Ovary (tissue), 9 donors: ENCODE results near the gene STOML2. TPM values are rescaled to one million over a fixed set of nuclear protein-coding genes. Genes with fewer than 3 reads are reported as not detected.
A peak's percentile ranks its signal among the peaks of the same experiment; 100 is the strongest.

Experiments used
- DNase-seq, 5 donors: peaks; one replicate each; pipeline ENCODE4 v3.0.0-alpha.2; 2019 to 2020
- H3K27ac ChIP-seq, 2 donors: fragments of 200-600 bp; one replicate each; pipeline versions ENCODE4 v1.5.1 to v1.8.0; 2019 to 2022
- H3K27me3 ChIP-seq: fragments of 200-600 bp; one replicate; pipeline ENCODE4 v1.8.0; 2022
- H3K36me3 ChIP-seq: fragments of 200-600 bp; sonication (generic); one replicate; pipeline ENCODE4 v1.5.1; 2019
- H3K4me1 ChIP-seq: one replicate; pipeline ENCODE4 v1.8.1; 2013; ENCODE audit warnings: mild to moderate bottlenecking, moderate library complexity; ENCODE audit not compliant: insufficient read depth
- H3K4me3 ChIP-seq: fragments of 200-600 bp; sonication (generic); one replicate; pipeline ENCODE4 v1.5.1; 2017
- H3K9me3 ChIP-seq, 2 donors: fragments of 200-600 bp in 1 of 2; sonication (generic) in 1 of 2; one replicate each; pipeline versions ENCODE4 v1.5.1 to v1.8.1; 2013 to 2019; ENCODE audit warnings: mild to moderate bottlenecking in 1 of 2, moderate library complexity in 1 of 2
- EP300 ChIP-seq: sonication (generic); formaldehyde crosslinking; IDR thresholded peaks from one replicate; pipeline ENCODE4 v1.6.1; 2017; ENCODE audit warnings: antibody characterized with exemption
- POLR2A ChIP-seq: fragments of 450-650 bp; IDR thresholded peaks from one replicate; pipeline ENCODE4 v1.6.1; 2017; ENCODE audit warnings: antibody characterized with exemption, mild to moderate bottlenecking, moderate library complexity
- WGBS, 3 donors: extraction: QIAGEN DNeasy Blood & Tissue Kit in 1 of 3; methylation state at CpG; one replicate each; pipeline versions ENCODE4 v1.1.5 to v1.1.7; 2013 to 2017; 5-methylcytosine and 5-hydroxymethylcytosine counted together
- intact Hi-C, 4 donors: fragments of 100-400 bp; cut with DNase I; formaldehyde crosslinking; loops; one replicate each; pipeline versions ENCODE4 v1.11.0 to v1.15.1; 2022 to 2023
- polyA plus RNA-seq, 2 donors: library from polyadenylated mRNA; stranded (reverse); fragments of 200-250 nt in 1 of 2; fragments of 350-450 nt in 1 of 2; fragmentation: Illumina TruSeq in 1 of 2; extraction: RNeasy Lipid Tissue Mini Kit (QIAGEN cat#74804) in 1 of 2; gene quantifications; one replicate each; pipeline ENCODE4 v1.2.3, GENCODE V29; 2013 to 2014
- total RNA-seq, 7 donors: library from RNA; depleted of rRNA in 2 of 7; stranded (reverse); fragments of >200 nt in 2 of 7; fragmentation: NEBNext Ultra II Directional in 3 of 7; extraction: Animal tissue kit (Norgen Biotek cat#: 25700) in 3 of 7; gene quantifications; one replicate each; pipeline versions ENCODE4 v1.1.0 to v1.2.4, GENCODE V29; 2016 to 2023
- TF ChIP-seq, protein P1 (sequence below), 3 donors: fragments of 450-650 bp in 2 of 3; fragments of 200-600 bp in 1 of 3; IDR thresholded peaks; one replicate each; pipeline versions ENCODE4 v1.5.1 to v1.8.0; 2016 to 2022; ENCODE audit warnings: antibody characterized with exemption in 3 of 3, mild to moderate bottlenecking in 1 of 3
- donor health status: DM: no; HTN: no; CAD: no; lungs with moderate emphysema.
- donor health status: DM: no; HTN: no; CAD: no.
- donor health status: Bipolar disorder and iron deficiency.
- donor health status: DM: yes; HTN: yes; CAD: no.
- donor health status: DM: no; HTN: no; CAD: no.
- donor health status: DM: yes; HTN: yes; CAD: no.

Gene STOML2
- total and polyA plus RNA-seq, 9 donors: 70.1 to 97.7 (median 82.0) TPM

DNA sequence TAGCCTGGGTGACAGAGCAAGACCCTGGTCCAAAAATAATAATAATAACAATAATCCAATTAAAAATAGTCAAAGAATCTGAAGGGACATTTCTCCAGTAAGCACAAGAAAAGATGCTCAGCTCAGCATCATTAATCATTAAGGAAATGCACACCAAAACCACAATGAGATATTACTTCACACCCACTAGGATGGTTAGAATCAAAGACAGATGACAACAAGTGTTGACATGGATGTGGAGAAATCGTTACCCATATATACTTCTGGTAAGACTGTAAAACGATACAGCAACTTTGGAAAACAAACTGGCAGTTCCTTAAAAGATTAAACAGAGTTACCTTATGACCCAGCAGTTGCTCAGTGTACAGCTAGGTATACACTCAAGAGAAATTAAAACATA, 17.9 kb downstream of the STOML2 start:
- TF ChIP-seq, protein P1, sequence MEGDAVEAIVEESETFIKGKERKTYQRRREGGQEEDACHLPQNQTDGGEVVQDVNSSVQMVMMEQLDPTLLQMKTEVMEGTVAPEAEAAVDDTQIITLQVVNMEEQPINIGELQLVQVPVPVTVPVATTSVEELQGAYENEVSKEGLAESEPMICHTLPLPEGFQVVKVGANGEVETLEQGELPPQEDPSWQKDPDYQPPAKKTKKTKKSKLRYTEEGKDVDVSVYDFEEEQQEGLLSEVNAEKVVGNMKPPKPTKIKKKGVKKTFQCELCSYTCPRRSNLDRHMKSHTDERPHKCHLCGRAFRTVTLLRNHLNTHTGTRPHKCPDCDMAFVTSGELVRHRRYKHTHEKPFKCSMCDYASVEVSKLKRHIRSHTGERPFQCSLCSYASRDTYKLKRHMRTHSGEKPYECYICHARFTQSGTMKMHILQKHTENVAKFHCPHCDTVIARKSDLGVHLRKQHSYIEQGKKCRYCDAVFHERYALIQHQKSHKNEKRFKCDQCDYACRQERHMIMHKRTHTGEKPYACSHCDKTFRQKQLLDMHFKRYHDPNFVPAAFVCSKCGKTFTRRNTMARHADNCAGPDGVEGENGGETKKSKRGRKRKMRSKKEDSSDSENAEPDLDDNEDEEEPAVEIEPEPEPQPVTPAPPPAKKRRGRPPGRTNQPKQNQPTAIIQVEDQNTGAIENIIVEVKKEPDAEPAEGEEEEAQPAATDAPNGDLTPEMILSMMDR (IDR thresholded peaks at IDR 0.05): no peak
- TF ChIP-seq POLR2A (no peak), EP300 (no peak)
- Histone ChIP-seq H3K27ac (no peak overlapping the region), H3K4me1 (peaks cover 1% of the 10 kb centered on the region), H3K9me3 (no peaks in the 10 kb centered on the region), H3K4me3 (no peak overlapping the region), H3K27me3 (no peaks in the 10 kb centered on the region), H3K36me3 (no peaks in the 10 kb centered on the region)
- intact Hi-C loops: no loop called here
- WGBS, 3 donors: 88 to 94% (median 92%) methylated on average over 2 of the region's 2 CpGs
- DNase-seq: no peak

DNA sequence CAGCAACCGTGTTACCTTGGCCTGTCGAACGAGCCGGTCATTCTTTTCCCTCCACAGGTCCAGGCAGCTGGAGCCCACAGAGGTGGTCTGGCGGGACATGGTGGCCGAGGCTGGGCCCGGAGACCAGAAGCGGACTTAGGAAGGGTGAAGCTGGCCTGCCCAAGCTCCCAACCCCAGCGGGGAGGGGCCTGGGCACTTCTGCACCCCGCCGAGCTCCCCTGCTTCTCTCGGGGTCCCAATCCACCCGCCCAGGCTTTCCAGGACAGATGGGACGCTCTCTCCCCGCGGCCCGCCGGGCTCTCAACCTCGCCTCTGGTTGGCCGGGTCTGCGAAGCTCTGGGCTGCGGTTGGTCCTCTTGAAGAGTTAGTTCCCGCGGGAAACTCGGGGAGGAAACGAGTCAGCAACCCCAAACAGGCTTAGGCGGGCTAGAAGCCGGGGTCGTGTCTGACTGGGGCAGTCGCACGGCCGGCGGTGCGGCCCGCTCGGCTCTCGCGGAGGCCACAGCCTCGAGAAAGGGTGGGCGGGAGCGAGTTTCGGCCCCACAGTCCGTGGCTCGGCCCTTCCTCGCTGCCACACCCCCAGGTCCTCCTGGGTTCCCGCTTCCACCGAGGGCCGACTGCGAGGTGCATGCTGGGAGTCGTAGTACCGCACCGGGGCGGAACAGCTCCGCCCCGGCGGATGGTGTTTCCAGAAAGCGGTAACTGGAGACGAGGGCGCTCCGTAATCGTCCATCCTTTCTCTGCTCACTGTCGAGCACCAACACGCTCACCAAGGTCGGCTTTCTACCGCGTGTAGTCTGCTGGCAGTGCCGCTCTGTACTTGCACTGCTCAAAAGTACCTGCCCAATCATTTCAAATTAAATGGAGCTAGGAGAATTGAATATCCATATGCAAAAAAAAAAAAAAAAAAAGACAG, 23.2 kb downstream of the STOML2 start, which contains the start of gene FANCG:
Gene FANCG, minus strand, starts transcription at position 517 of the 916 bp plus-strand sequence. Its CDS starts 418 bp downstream, at position 99.
- DNase-seq: peak; percentile 84 to 89 (median 86)
- Histone ChIP-seq H3K4me1 (peaks cover 10% of the 10 kb centered on the region), H3K27me3 (no peaks in the 10 kb centered on the region), H3K9me3 (no peaks in the 10 kb centered on the region), H3K4me3 (peak within 1 kb of the TSS; percentile 64), H3K36me3 (no peaks in the 10 kb centered on the region), H3K27ac (peak within 1 kb of the TSS in 1 of 2 donors; percentile 57)
- intact Hi-C loops: loop anchor here in 1 of 4 donors (10.0 kb wide), 1 partner anchor 85 kb away; no protein-coding TSS in a partner anchor
- 0 to 1% (median 0%) methylated on average over 51 to 67 of the region's 67 CpGs for WGBS, 3 donors
- TF ChIP-seq, protein P1 (IDR thresholded peaks at IDR 0.05): no peak
- TF ChIP-seq POLR2A: peak; percentile 43

DNA sequence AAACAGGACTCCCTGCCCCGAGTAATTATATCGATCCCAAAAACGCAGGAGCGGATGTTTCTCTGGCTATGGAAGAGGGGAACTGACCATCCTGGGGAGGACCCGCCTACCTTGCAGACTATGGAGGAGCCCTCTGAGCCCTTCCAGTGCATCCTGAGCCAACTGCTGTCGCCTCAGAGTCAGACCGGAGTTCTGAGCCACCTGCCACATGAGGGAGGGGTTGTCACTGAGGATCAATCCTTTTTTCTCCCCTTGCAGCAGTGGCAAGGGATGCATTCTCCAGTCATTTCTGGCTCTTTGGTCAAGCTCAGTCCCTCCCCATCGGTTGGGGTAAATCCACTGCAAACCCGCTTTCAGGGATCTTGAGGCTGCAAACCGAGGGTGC, 23.9 kb downstream of the STOML2 start:
- no peak for TF ChIP-seq EP300
- TF ChIP-seq POLR2A: no peak
- TF ChIP-seq, protein P1 (IDR thresholded peaks at IDR 0.05): no peak
- no peak overlapping the region for H3K27ac ChIP-seq

DNA sequence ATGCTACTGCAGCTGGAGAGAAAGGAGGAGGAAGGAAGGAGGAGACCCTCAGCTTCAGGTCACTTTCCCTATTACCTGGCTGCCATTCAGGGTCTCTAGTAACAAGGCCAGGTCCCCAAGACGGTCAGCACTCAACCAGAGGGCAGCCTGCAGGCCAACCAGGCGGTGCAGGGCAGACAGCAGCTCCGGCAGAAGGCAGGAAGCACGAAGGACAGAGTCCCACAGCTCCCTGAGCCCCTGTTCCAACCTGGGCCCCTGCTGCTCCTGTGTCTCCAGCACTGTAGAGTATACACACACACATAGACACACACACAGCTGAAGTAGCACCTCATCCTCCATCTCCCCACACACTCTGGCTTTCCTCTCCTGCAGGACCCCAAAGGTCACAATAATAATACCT, 24.9 kb downstream of the STOML2 start:
- Histone ChIP-seq H3K27me3 (no peaks in the 10 kb centered on the region), H3K27ac (no peak overlapping the region), H3K9me3 (no peaks in the 10 kb centered on the region), H3K4me1 (peaks cover 10% of the 10 kb centered on the region), H3K36me3 (no peaks in the 10 kb centered on the region), H3K4me3 (no peak overlapping the region)
- intact Hi-C loops: loop anchor here in 1 of 4 donors (10.0 kb wide), 1 partner anchor 83 kb away; no protein-coding TSS in a partner anchor
- no peak for DNase-seq
- TF ChIP-seq EP300 (no peak), POLR2A (no peak)
- TF ChIP-seq, protein P1 (IDR thresholded peaks at IDR 0.05): no peak
- WGBS, 3 donors: 40 to 55% (median 46%) methylated on average over 4 of the region's 4 CpGs

More for the DNA sequence above, 23.9 kb downstream of the STOML2 start:
- Histone ChIP-seq H3K9me3 (no peaks in the 10 kb centered on the region), H3K27me3 (no peaks in the 10 kb centered on the region), H3K4me1 (peaks cover 10% of the 10 kb centered on the region), H3K4me3 (peak overlapping the region; percentile 64), H3K36me3 (no peaks in the 10 kb centered on the region)
- DNase-seq: no peak
- 1 to 4% (median 1%) methylated on average over 10 of the region's 10 CpGs for WGBS, 3 donors
- intact Hi-C loops: loop anchor here in 1 of 4 donors (10.0 kb wide), 1 partner anchor 84 kb away; no protein-coding TSS in a partner anchor
